Vagina (tissue), 2 donors: ENCODE results near the gene FAM117B.

Experiments used
- POLR2A ChIP-seq, 2 donors: fragments of 450-650 bp; IDR thresholded peaks; one replicate each; pipeline ENCODE4 v1.6.1; 2017; ENCODE audit warnings: antibody characterized with exemption in 2 of 2, mild to moderate bottlenecking in 2 of 2, moderate library complexity in 2 of 2
- POLR2AphosphoS5 ChIP-seq, 2 donors: sonication (generic); formaldehyde crosslinking; IDR thresholded peaks; one replicate each; pipeline ENCODE4 v1.9.0; 2017; ENCODE audit warnings: antibody characterized with exemption in 2 of 2, mild to moderate bottlenecking in 2 of 2, low read depth in 1 of 2; ENCODE audit not compliant: insufficient read depth in 1 of 2
- TF ChIP-seq, protein P1 (sequence below), 3 experiments: fragments of 450-650 bp in 2 of 3; fragments of 200-600 bp in 1 of 3; sonication (generic) in 1 of 3; IDR thresholded peaks; one replicate each; pipeline ENCODE4 v1.5.1; 2017 to 2019; ENCODE audit warnings: antibody characterized with exemption in 3 of 3, mild to moderate bottlenecking in 2 of 3, moderate library complexity in 2 of 3

DNA sequence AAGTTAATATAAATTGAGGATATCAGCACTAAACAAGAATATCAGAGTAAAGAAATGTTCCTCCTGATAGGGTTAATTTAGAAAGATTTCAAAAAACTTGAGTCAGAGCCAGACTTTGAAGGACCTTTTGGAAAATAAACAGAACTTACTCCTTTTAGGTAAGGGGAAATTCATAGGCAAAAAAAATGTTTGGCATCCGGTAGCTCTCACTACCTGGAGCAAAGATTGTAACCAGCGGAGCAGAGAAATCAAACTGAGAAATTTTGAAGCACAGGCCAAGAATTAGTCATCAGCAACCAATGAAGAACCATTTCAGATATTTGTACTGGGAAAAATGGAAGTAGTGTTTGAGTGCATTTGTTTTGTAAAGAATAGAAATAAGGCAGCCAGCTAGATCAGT lies 123.8 kb downstream of the FAM117B start:
- TF ChIP-seq POLR2A (IDR thresholded peaks at IDR 0.05) (no peak), POLR2AphosphoS5 (IDR thresholded peaks at IDR 0.05; ENCODE audit: insufficient read depth in 1 of 2, low read depth in 1 of 2) (no peak)
- TF ChIP-seq, protein P1, sequence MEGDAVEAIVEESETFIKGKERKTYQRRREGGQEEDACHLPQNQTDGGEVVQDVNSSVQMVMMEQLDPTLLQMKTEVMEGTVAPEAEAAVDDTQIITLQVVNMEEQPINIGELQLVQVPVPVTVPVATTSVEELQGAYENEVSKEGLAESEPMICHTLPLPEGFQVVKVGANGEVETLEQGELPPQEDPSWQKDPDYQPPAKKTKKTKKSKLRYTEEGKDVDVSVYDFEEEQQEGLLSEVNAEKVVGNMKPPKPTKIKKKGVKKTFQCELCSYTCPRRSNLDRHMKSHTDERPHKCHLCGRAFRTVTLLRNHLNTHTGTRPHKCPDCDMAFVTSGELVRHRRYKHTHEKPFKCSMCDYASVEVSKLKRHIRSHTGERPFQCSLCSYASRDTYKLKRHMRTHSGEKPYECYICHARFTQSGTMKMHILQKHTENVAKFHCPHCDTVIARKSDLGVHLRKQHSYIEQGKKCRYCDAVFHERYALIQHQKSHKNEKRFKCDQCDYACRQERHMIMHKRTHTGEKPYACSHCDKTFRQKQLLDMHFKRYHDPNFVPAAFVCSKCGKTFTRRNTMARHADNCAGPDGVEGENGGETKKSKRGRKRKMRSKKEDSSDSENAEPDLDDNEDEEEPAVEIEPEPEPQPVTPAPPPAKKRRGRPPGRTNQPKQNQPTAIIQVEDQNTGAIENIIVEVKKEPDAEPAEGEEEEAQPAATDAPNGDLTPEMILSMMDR (IDR thresholded peaks at IDR 0.05): no peak
